Liver (tissue), 9 donors: ENCODE data around the gene ABCC3. TPM values are rescaled to one million over a fixed set of nuclear protein-coding genes. Genes with fewer than 3 reads are reported as not detected.

Experiments used
- DNase-seq: peaks from one replicate; pipeline ENCODE4 v3.0.0-alpha.2; 2017; ENCODE audit warnings: low spot score
- H3K27ac ChIP-seq, 2 donors: one replicate each; pipeline ENCODE4 v1.7.0; 2013; ENCODE audit warnings: inconsistent platforms in 2 of 2, low read length in 2 of 2, control low read depth in 1 of 2, low read depth in 1 of 2, mild to moderate bottlenecking in 1 of 2
- H3K27me3 ChIP-seq, 4 donors: one replicate each; pipeline versions ENCODE4 v1.6.1 to v1.7.0; 2013; ENCODE audit warnings: low read length in 3 of 4, inconsistent platforms in 1 of 4, mild to moderate bottlenecking in 1 of 4, moderate library complexity in 1 of 4; ENCODE audit not compliant: control insufficient read depth in 4 of 4, insufficient read depth in 4 of 4
- H3K36me3 ChIP-seq, 4 donors: one replicate each; pipeline versions ENCODE4 v1.6.1 to v1.7.0; 2013; ENCODE audit warnings: low read length in 3 of 4, mild to moderate bottlenecking in 3 of 4, low read depth in 1 of 4, moderate library complexity in 1 of 4; ENCODE audit not compliant: control insufficient read depth in 4 of 4, insufficient read depth in 3 of 4
- H3K4me1 ChIP-seq, 4 donors: one replicate each; pipeline versions ENCODE4 v1.6.1 to v1.7.0; 2013; ENCODE audit warnings: low read length in 3 of 4, mild to moderate bottlenecking in 3 of 4, moderate library complexity in 1 of 4; ENCODE audit not compliant: control insufficient read depth in 4 of 4, insufficient read depth in 4 of 4
- H3K4me3 ChIP-seq, 3 donors: one replicate each; pipeline versions ENCODE4 v1.6.1 to v1.7.0; 2013; ENCODE audit warnings: low read length in 3 of 3, control low read depth in 1 of 3, low read depth in 1 of 3, mild to moderate bottlenecking in 1 of 3
- H3K9ac ChIP-seq, 2 donors: one replicate each; pipeline ENCODE4 v1.7.0; 2013; ENCODE audit warnings: low read length in 2 of 2, mild to moderate bottlenecking in 2 of 2, moderate library complexity in 2 of 2, control low read depth in 1 of 2, low read depth in 1 of 2
- H3K9me3 ChIP-seq, 4 donors: one replicate each; pipeline versions ENCODE4 v1.6.1 to v1.7.0; 2013; ENCODE audit warnings: low read length in 3 of 4; ENCODE audit not compliant: control insufficient read depth in 4 of 4
- EGR1 ChIP-seq, 2 donors: IDR thresholded peaks; 2 replicates each; pipeline ENCODE4 v1.6.1; 2016 to 2018; ENCODE audit warnings: antibody characterized with exemption in 2 of 2, low read depth in 2 of 2
- FOXA1 ChIP-seq: IDR thresholded peaks from 2 replicates; pipeline ENCODE4 v1.6.1; 2016; ENCODE audit warnings: antibody characterized with exemption
- FOXA2 ChIP-seq: IDR thresholded peaks from 2 replicates; pipeline ENCODE4 v1.6.1; 2016; ENCODE audit warnings: antibody characterized with exemption
- GABPA ChIP-seq, 2 donors: IDR thresholded peaks in 1 of 2; conservative IDR thresholded peaks in 1 of 2; 2 replicates each; pipeline ENCODE4 v1.6.1; 2016; ENCODE audit warnings: antibody characterized with exemption in 2 of 2, mild to moderate bottlenecking in 1 of 2, moderate library complexity in 1 of 2
- HNF4A ChIP-seq, 2 donors: conservative IDR thresholded peaks; 2 replicates each; pipeline ENCODE4 v1.6.1; 2016; ENCODE audit warnings: antibody characterized with exemption in 2 of 2, mild to moderate bottlenecking in 2 of 2
- HNF4G ChIP-seq: IDR thresholded peaks from 2 replicates; pipeline ENCODE4 v1.6.1; 2016; ENCODE audit warnings: antibody characterized with exemption
- JUND ChIP-seq, 2 donors: IDR thresholded peaks; 2 replicates each; pipeline ENCODE4 v1.6.1; 2016; ENCODE audit warnings: antibody characterized with exemption in 2 of 2
- NR2F2 ChIP-seq: IDR thresholded peaks from 2 replicates; pipeline ENCODE4 v1.6.1; 2016; ENCODE audit warnings: antibody characterized with exemption
- RXRA ChIP-seq, 2 donors: IDR thresholded peaks; 2 replicates each; pipeline ENCODE4 v1.6.1; 2017 to 2018; ENCODE audit warnings: antibody characterized with exemption in 2 of 2, mild to moderate bottlenecking in 1 of 2
- SP1 ChIP-seq: IDR thresholded peaks from 2 replicates; pipeline ENCODE4 v1.6.1; 2018; ENCODE audit warnings: antibody characterized with exemption, mild to moderate bottlenecking
- TAF1 ChIP-seq: conservative IDR thresholded peaks from 2 replicates; pipeline ENCODE4 v1.6.1; 2016; ENCODE audit warnings: antibody characterized with exemption, mild to moderate bottlenecking
- YY1 ChIP-seq: IDR thresholded peaks from 2 replicates; pipeline ENCODE4 v1.6.1; 2016; ENCODE audit warnings: antibody characterized with exemption, mild to moderate bottlenecking
- WGBS: extraction: QIAGEN DNeasy Blood & Tissue Kit; methylation state at CpG from one replicate; pipeline ENCODE4 v1.1.7; 2013; 5-methylcytosine and 5-hydroxymethylcytosine counted together
- polyA plus RNA-seq, 2 donors: library from polyadenylated mRNA; stranded (reverse) in 1 of 2; unstranded in 1 of 2; fragments of 200-250 nt in 1 of 2; fragments of >200 nt in 1 of 2; fragmentation: Nextera tagmentation in 1 of 2; extraction: Ambion mirVana in 1 of 2; gene quantifications; one replicate each; pipeline versions ENCODE4 v1.2.1 to v1.2.3, GENCODE V29; 2013 to 2015
- total RNA-seq, 2 donors: library from RNA; depleted of rRNA; stranded (reverse); fragments of >200 nt; gene quantifications; one replicate each; pipeline ENCODE4 v1.2.3, GENCODE V29; 2014
- TF ChIP-seq, protein P1 (sequence below): IDR thresholded peaks from 2 replicates; pipeline ENCODE4 v1.6.1; 2016; ENCODE audit warnings: antibody characterized with exemption
- TF ChIP-seq, protein P2 (sequence below): fragments of 150-350 bp; IDR thresholded peaks from 2 replicates; pipeline ENCODE4 v1.5.1; 2017; ENCODE audit warnings: improper control_type of control experiment, low read depth, low read length; ENCODE audit not compliant: missing input control
- TF ChIP-seq, protein P3 (sequence below): IDR thresholded peaks from 2 replicates; pipeline ENCODE4 v1.6.1; 2016; ENCODE audit warnings: antibody characterized with exemption
- TF ChIP-seq, protein P4 (sequence below): IDR thresholded peaks from 2 replicates; pipeline ENCODE4 v1.6.1; 2016; ENCODE audit warnings: antibody characterized with exemption
- TF ChIP-seq, protein P5 (sequence below): IDR thresholded peaks from 2 replicates; pipeline ENCODE4 v1.6.1; 2016; ENCODE audit warnings: antibody characterized with exemption, mild to moderate bottlenecking
- donor health status: healthy.
- donor health status: healthy.
- donor health status: healthy.
- donor health status: healthy.
- donor health status: healthy.

Gene ABCC3
- total and polyA plus RNA-seq, 4 donors = 10.5 to 197 (median 80.5) TPM

DNA sequence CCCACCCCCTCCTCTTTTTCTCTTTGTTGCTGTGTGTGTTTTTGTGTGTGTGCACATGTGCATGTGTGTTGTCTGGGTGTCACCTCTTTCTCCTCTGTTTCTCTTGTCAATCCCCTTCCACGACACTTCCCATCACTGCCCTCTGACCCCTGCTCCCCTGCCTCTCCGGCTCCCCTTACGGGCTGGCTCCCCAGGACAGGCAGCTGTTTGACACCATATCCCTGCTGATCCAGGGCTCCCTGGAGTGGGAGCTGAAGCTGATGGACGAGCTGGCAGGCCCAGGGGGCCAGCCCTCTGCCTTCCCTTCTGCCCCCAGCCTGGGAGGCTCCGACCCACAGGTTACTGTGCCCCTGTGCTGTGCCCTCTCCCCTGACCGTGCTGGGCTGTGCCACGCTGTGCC, 15.2 kb upstream of the ABCC3 start:
- H3K36me3 ChIP-seq = no peaks in the 10 kb centered on the region
- H3K27ac ChIP-seq = no peak overlapping the region
- DNase-seq = no peak
- TF ChIP-seq FOXA2 = no peak
- TF ChIP-seq, protein P1, sequence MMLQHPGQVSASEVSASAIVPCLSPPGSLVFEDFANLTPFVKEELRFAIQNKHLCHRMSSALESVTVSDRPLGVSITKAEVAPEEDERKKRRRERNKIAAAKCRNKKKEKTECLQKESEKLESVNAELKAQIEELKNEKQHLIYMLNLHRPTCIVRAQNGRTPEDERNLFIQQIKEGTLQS = no peak
- TF ChIP-seq RXRA (IDR thresholded peaks at IDR 0.05) = no peak
- TF ChIP-seq NR2F2 = no peak
- TF ChIP-seq HNF4A (conservative IDR thresholded peaks at IDR 0.05) = no peak
- TF ChIP-seq YY1 = no peak
- no peak for TF ChIP-seq SP1
- TF ChIP-seq TAF1 = no peak
- no peak for TF ChIP-seq GABPA (IDR thresholded peaks at IDR 0.05 in 1 of 2, conservative IDR thresholded peaks at IDR 0.05 in 1 of 2)
- no peak for TF ChIP-seq HNF4G
- no peak for TF ChIP-seq FOXA1
- TF ChIP-seq, protein P2, sequence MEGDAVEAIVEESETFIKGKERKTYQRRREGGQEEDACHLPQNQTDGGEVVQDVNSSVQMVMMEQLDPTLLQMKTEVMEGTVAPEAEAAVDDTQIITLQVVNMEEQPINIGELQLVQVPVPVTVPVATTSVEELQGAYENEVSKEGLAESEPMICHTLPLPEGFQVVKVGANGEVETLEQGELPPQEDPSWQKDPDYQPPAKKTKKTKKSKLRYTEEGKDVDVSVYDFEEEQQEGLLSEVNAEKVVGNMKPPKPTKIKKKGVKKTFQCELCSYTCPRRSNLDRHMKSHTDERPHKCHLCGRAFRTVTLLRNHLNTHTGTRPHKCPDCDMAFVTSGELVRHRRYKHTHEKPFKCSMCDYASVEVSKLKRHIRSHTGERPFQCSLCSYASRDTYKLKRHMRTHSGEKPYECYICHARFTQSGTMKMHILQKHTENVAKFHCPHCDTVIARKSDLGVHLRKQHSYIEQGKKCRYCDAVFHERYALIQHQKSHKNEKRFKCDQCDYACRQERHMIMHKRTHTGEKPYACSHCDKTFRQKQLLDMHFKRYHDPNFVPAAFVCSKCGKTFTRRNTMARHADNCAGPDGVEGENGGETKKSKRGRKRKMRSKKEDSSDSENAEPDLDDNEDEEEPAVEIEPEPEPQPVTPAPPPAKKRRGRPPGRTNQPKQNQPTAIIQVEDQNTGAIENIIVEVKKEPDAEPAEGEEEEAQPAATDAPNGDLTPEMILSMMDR = no peak
- TF ChIP-seq EGR1 (IDR thresholded peaks at IDR 0.05; ENCODE audit: low read depth in 2 of 2) = no peak
- TF ChIP-seq, protein P3, sequence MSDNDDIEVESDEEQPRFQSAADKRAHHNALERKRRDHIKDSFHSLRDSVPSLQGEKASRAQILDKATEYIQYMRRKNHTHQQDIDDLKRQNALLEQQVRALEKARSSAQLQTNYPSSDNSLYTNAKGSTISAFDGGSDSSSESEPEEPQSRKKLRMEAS = no peak
- TF ChIP-seq JUND (IDR thresholded peaks at IDR 0.05) = no peak
- TF ChIP-seq, protein P4, sequence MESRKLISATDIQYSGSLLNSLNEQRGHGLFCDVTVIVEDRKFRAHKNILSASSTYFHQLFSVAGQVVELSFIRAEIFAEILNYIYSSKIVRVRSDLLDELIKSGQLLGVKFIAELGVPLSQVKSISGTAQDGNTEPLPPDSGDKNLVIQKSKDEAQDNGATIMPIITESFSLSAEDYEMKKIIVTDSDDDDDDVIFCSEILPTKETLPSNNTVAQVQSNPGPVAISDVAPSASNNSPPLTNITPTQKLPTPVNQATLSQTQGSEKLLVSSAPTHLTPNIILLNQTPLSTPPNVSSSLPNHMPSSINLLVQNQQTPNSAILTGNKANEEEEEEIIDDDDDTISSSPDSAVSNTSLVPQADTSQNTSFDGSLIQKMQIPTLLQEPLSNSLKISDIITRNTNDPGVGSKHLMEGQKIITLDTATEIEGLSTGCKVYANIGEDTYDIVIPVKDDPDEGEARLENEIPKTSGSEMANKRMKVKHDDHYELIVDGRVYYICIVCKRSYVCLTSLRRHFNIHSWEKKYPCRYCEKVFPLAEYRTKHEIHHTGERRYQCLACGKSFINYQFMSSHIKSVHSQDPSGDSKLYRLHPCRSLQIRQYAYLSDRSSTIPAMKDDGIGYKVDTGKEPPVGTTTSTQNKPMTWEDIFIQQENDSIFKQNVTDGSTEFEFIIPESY = no peak
- no peaks in the 10 kb centered on the region for H3K4me1 ChIP-seq
- H3K4me3 ChIP-seq = no peak overlapping the region
- no peak overlapping the region for H3K9ac ChIP-seq
- WGBS = 88% methylated on average over 7 of the region's 7 CpGs
- H3K9me3 ChIP-seq = no peaks in the 10 kb centered on the region
- no peaks in the 10 kb centered on the region for H3K27me3 ChIP-seq

DNA sequence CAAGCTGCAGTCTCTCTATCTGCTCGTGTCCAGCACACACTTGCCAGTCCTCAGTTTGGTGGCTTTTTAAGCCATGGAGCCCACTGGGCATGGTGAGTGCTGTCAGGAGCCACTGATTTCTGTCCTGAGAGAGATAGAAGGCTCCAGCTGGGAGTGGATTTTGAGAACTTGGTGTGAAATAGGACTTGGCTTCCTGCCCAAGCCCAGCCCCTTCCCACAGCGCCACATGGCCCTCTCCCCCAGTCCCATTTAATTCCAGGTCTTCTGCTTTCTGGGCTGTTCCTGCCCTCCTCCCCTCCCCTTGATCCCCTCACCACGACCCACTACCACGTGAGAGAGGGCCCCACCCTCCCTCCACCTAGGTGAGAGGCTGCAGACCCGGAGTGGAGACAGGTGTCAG, 14.4 kb upstream of the ABCC3 start:
- Histone ChIP-seq H3K9me3 (no peaks in the 10 kb centered on the region), H3K4me3 (no peak overlapping the region), H3K27ac (no peak overlapping the region), H3K36me3 (no peaks in the 10 kb centered on the region), H3K4me1 (no peaks in the 10 kb centered on the region), H3K9ac (no peak overlapping the region), H3K27me3 (no peaks in the 10 kb centered on the region)
- TF ChIP-seq FOXA1 = no peak
- no peak for TF ChIP-seq TAF1
- no peak for TF ChIP-seq FOXA2
- TF ChIP-seq YY1 = no peak
- TF ChIP-seq, protein P2 = no peak
- TF ChIP-seq, protein P1 = no peak
- no peak for TF ChIP-seq JUND (IDR thresholded peaks at IDR 0.05)
- TF ChIP-seq NR2F2 = no peak
- TF ChIP-seq EGR1 (IDR thresholded peaks at IDR 0.05; ENCODE audit: low read depth in 2 of 2) = no peak
- TF ChIP-seq HNF4A (conservative IDR thresholded peaks at IDR 0.05) = no peak
- TF ChIP-seq HNF4G = no peak
- TF ChIP-seq, protein P5, sequence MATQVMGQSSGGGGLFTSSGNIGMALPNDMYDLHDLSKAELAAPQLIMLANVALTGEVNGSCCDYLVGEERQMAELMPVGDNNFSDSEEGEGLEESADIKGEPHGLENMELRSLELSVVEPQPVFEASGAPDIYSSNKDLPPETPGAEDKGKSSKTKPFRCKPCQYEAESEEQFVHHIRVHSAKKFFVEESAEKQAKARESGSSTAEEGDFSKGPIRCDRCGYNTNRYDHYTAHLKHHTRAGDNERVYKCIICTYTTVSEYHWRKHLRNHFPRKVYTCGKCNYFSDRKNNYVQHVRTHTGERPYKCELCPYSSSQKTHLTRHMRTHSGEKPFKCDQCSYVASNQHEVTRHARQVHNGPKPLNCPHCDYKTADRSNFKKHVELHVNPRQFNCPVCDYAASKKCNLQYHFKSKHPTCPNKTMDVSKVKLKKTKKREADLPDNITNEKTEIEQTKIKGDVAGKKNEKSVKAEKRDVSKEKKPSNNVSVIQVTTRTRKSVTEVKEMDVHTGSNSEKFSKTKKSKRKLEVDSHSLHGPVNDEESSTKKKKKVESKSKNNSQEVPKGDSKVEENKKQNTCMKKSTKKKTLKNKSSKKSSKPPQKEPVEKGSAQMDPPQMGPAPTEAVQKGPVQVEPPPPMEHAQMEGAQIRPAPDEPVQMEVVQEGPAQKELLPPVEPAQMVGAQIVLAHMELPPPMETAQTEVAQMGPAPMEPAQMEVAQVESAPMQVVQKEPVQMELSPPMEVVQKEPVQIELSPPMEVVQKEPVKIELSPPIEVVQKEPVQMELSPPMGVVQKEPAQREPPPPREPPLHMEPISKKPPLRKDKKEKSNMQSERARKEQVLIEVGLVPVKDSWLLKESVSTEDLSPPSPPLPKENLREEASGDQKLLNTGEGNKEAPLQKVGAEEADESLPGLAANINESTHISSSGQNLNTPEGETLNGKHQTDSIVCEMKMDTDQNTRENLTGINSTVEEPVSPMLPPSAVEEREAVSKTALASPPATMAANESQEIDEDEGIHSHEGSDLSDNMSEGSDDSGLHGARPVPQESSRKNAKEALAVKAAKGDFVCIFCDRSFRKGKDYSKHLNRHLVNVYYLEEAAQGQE = no peak
- WGBS = 74% methylated on average over 5 of the region's 5 CpGs
- no peak for DNase-seq
